Cardiac fibroblast (primary cell): Measurements from ENCODE around the gene TBC1D12.
"Not testable (repeated sequence)": the region's sequence is repeated elsewhere in the genome, so short reads cannot be mapped to it uniquely, and the experiment has no call there.

Experiments
- DNase-seq, 2 donors: peaks; one replicate each; pipeline versions ENCODE4 v3.0.0 to v3.0.0-alpha.2; 2010; ENCODE audit warnings: low read depth in 2 of 2
- H3K4me3 ChIP-seq, 2 donors: replicated peaks in 1 of 2; 1 replicate in 1 of 2; 2 replicates in 1 of 2; pipeline ENCODE4 v1.5.1; 2011; ENCODE audit warnings: low read depth in 2 of 2, low read length in 2 of 2, mild to moderate bottlenecking in 2 of 2, moderate library complexity in 1 of 2
- TF ChIP-seq, protein P1 (sequence below): IDR thresholded peaks from one replicate; pipeline ENCODE4 v1.5.1; 2011; ENCODE audit warnings: low read depth, mild to moderate bottlenecking, low read length, inconsistent platforms

Gene TBC1D12

GRCh38 chr10:94383530-94383929, 18.8 kb upstream of the TBC1D12 start:
- no peak for DNase-seq
- no peak overlapping the region for H3K4me3 ChIP-seq
- TF ChIP-seq, protein P1, sequence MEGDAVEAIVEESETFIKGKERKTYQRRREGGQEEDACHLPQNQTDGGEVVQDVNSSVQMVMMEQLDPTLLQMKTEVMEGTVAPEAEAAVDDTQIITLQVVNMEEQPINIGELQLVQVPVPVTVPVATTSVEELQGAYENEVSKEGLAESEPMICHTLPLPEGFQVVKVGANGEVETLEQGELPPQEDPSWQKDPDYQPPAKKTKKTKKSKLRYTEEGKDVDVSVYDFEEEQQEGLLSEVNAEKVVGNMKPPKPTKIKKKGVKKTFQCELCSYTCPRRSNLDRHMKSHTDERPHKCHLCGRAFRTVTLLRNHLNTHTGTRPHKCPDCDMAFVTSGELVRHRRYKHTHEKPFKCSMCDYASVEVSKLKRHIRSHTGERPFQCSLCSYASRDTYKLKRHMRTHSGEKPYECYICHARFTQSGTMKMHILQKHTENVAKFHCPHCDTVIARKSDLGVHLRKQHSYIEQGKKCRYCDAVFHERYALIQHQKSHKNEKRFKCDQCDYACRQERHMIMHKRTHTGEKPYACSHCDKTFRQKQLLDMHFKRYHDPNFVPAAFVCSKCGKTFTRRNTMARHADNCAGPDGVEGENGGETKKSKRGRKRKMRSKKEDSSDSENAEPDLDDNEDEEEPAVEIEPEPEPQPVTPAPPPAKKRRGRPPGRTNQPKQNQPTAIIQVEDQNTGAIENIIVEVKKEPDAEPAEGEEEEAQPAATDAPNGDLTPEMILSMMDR = no peak

GRCh38 chr10:94385733-94386132, 16.6 kb upstream of the TBC1D12 start:
- DNase-seq = not testable (repeated sequence)

DNA sequence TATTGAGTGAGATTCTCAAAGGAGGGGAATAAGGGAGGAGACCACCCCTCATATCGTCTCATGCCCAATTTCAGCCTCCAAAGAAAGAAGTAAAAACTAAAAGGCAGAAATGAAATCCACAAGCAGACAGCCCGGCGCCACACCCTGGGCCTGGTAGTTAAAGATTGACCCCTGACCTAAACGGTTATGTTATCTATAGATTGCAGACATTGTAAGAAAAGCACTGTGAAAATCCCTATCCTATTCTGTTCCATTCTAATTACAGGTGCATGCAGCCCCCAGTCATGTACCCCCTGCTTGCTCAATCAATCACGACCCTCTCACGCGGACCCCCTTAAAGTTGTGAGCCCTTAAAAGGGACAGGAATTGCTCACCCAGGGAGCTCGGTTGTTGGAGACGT, 10.2 kb upstream of the TBC1D12 start:
- not testable (repeated sequence) for H3K4me3 ChIP-seq, DNase-seq

More at GRCh38 chr10:94385733-94386132, 16.6 kb upstream of the TBC1D12 start:
- not testable (repeated sequence) for H3K4me3 ChIP-seq

GRCh38 chr10:94397549-94398370, 4.6 kb upstream of the TBC1D12 start:
- DNase-seq = peak; percentile 27 to 53
- TF ChIP-seq, protein P1 = no peak
- no peak overlapping the region for H3K4me3 ChIP-seq

DNA sequence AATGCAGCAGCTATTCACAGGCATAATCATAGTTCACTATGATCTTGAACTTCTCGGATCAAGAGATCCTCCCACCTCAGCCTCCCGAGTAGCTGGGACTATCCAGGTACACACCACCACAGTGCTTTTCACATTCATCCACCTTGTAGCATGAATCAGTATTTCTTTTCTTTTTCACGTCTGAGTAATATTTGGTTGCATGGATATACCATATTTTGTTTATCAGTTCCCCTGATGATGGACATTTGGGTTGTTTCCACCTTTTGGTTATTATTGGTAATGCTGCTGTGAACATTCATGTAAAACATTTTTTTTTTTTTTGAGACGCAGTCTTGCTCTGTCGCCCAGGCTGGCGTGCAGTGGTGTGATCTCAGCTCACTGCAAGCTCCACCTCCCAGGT, 3.6 kb upstream of the TBC1D12 start:
- H3K4me3 ChIP-seq = no peak overlapping the region
- TF ChIP-seq, protein P1 = no peak
- no peak for DNase-seq

DNA sequence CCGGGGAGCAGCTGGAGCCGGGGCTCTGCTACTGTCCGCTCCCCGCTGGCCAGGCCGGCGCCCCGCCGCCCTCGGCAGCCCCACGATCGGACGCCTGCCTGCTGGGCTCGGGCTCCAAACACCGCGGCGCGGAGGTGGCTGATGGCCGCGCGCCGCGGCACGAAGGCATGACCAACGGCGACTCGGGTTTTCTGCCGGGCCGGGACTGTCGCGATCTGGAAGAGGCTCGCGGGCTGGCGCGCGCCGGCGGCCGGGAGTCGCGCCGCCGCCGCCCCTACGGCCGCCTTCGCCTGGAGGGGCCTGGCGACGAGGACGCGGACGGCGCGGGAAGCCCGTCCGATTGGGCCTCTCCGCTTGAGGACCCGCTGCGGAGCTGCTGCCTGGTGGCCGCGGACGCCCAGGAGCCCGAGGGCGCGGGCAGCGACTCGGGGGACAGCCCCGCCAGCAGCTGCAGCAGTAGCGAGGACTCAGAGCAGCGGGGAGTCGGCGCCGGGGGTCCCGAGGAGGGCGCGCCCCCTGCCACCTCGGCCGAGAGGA, 570 bp downstream of the TBC1D12 start:
- peak overlapping the region; percentile 83 to 90 for H3K4me3 ChIP-seq
- DNase-seq = no peak
- TF ChIP-seq, protein P1 = no peak

DNA sequence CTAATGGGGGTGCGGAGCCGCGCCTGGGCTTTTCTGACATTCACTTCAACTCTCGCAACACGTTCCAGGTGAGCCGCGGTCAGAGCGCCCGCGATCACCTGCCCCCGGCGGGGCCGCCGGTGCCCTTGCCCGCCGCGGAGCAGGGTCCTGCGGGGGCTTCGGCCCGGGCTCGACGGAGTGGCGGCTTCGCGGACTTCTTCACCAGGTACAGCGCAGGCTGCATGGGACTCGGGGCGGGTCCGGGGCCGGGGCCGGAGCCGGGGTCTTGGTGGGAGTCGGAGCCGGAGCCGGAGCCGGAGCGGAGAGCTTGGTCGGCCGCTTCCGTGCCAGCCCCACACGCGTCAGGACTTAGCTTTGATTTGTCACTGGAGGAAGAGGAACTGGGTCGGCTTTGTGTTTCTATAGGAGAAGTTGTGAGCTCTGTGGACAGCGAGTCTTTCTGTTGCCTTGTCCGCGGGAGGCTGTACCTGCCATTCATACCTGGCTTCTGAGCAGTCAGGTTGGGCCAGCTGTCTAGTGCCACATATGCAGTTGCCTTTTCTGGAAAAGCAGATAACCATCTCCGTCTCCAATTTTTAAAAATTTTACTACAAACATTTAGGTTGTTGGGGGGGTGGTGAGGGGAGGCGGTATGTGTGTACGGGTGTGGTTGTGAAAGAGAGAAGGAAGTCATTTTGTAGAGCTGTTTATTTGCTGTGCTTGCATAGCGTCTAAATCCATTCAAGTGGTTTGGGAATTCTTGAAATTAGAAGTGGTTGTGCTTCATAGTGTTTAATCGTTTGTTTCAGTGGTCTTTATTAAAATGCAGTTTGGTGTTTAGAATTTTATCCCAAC, 1.3 kb downstream of the TBC1D12 start:
- peak overlapping the region; percentile 83 to 90 for H3K4me3 ChIP-seq
- DNase-seq = peak; percentile 76 to 81
- TF ChIP-seq, protein P1 = no peak
